Hepatocyte (in vitro differentiated cells): ENCODE measurements around the gene TARBP2. TPM values are rescaled to one million over a fixed set of nuclear protein-coding genes. Genes with fewer than 3 reads are reported as not detected.

Experiments used
- DNase-seq: peaks from one replicate; pipeline ENCODE4 v3.0.0-alpha.2; 2016; ENCODE audit warnings: low spot score
- H2AFZ ChIP-seq: fragments of 200-600 bp; sonication (generic); 2 replicates; pipeline ENCODE4 v1.6.0; 2016; ENCODE audit warnings: antibody characterized with exemption, mild to moderate bottlenecking
- H3K27ac ChIP-seq: fragments of 200-600 bp; sonication (generic); 2 replicates; pipeline ENCODE4 v1.5.1; 2016; ENCODE audit warnings: mild to moderate bottlenecking
- H3K27me3 ChIP-seq: fragments of 200-600 bp; sonication (generic); 2 replicates; pipeline ENCODE4 v1.6.1; 2016
- H3K36me3 ChIP-seq: fragments of 200-600 bp; sonication (generic); replicated peaks from 2 replicates; pipeline ENCODE4 v1.5.1; 2016; ENCODE audit warnings: low read depth; ENCODE audit not compliant: insufficient read depth
- H3K4me1 ChIP-seq: fragments of 200-600 bp; sonication (generic); 2 replicates; pipeline ENCODE4 v1.5.1; 2016; ENCODE audit warnings: mild to moderate bottlenecking, moderate library complexity; ENCODE audit not compliant: insufficient read depth
- H3K4me2 ChIP-seq: fragments of 200-600 bp; sonication (generic); 2 replicates; pipeline ENCODE4 v1.6.0; 2016
- H3K4me3 ChIP-seq: fragments of 200-600 bp; sonication (generic); 2 replicates; pipeline ENCODE4 v1.5.1; 2016; ENCODE audit warnings: mild to moderate bottlenecking
- H3K79me2 ChIP-seq: fragments of 200-600 bp; sonication (generic); 2 replicates; pipeline ENCODE4 v1.6.0; 2017; ENCODE audit warnings: mild to moderate bottlenecking
- H3K9me2 ChIP-seq: fragments of 200-600 bp; sonication (generic); replicated peaks from 2 replicates; pipeline ENCODE4 v1.6.0; 2017; ENCODE audit warnings: mild to moderate bottlenecking; ENCODE audit not compliant: insufficient read depth
- H3K9me3 ChIP-seq: fragments of 200-600 bp; sonication (generic); 2 replicates; pipeline ENCODE4 v1.5.1; 2016; ENCODE audit warnings: low read depth, mild to moderate bottlenecking
- H4K20me1 ChIP-seq: fragments of 200-600 bp; sonication (generic); 2 replicates; pipeline ENCODE4 v1.6.0; 2016; ENCODE audit warnings: mild to moderate bottlenecking; ENCODE audit not compliant: insufficient read depth, poor library complexity, severe bottlenecking
- EZH2 ChIP-seq: fragments of 200-600 bp; sonication (generic); IDR thresholded peaks from 2 replicates; pipeline ENCODE4 v1.6.1; 2016; ENCODE audit warnings: antibody characterized with exemption, mild to moderate bottlenecking, borderline replicate concordance
- EZH2phosphoT487 ChIP-seq: fragments of 200-600 bp; sonication (generic); IDR thresholded peaks from one replicate; pipeline ENCODE4 v1.6.1; 2018; ENCODE audit warnings: antibody characterized with exemption, mild to moderate bottlenecking, low read depth, moderate library complexity; ENCODE audit not compliant: unreplicated experiment, severe bottlenecking
- WGBS: methylation state at CpG from one replicate; pipeline ENCODE4 v1.1.6; 2016; ENCODE audit warnings: low lambda C conversion rate; ENCODE audit errors: missing lambda C conversion rate; 5-methylcytosine and 5-hydroxymethylcytosine counted together
- polyA plus RNA-seq: library from polyadenylated mRNA; unstranded; fragments of >200 nt; fragmentation: Nextera tagmentation; extraction: Ambion mirVana; gene quantifications from 2 replicates; pipeline ENCODE4 v1.2.1, GENCODE V29; 2016
- total RNA-seq: library from RNA; depleted of rRNA; stranded (reverse); fragments of >200 nt; gene quantifications from 2 replicates; pipeline ENCODE4 v1.2.3, GENCODE V29; 2014
- TF ChIP-seq, protein P1 (sequence below): fragments of 200-600 bp; sonication (generic); IDR thresholded peaks from 2 replicates; pipeline ENCODE4 v1.5.1; 2016; ENCODE audit warnings: antibody characterized with exemption, mild to moderate bottlenecking; ENCODE audit not compliant: poor library complexity

TARBP2 gene
- total and polyA plus RNA-seq, 2 experiments from 2014 or later = 39.1 to 88.6 TPM

DNA sequence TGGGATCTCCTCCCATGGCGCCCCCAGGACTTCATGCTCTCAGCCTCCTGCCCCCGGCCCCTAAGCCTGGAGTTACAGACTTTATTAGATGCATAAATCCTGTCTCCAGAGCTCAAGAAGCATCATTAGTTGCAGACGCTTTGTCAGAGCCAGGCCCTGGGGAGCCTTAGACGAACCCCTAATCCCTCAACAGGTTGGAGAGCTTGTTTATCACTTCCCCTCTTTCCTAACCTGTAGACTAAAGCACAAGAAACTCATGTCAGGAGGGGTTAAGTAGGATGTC, 6.5 kb downstream of the TARBP2 start:
- Histone ChIP-seq H3K36me3 (no peaks in the 10 kb centered on the region), H3K27ac (no peak overlapping the region), H2AFZ (no peak overlapping the region), H3K9me3 (no peaks in the 10 kb centered on the region), H3K4me3 (no peak overlapping the region), H3K9me2 (no peaks in the 10 kb centered on the region), H3K4me1 (peaks cover under 1% of the 10 kb centered on the region), H3K79me2 (peaks cover 12% of the 10 kb centered on the region), H4K20me1 (no peaks in the 10 kb centered on the region), H3K4me2 (no peak overlapping the region), H3K27me3 (no peaks in the 10 kb centered on the region)
- TF ChIP-seq EZH2phosphoT487 = no peak
- TF ChIP-seq, protein P1, sequence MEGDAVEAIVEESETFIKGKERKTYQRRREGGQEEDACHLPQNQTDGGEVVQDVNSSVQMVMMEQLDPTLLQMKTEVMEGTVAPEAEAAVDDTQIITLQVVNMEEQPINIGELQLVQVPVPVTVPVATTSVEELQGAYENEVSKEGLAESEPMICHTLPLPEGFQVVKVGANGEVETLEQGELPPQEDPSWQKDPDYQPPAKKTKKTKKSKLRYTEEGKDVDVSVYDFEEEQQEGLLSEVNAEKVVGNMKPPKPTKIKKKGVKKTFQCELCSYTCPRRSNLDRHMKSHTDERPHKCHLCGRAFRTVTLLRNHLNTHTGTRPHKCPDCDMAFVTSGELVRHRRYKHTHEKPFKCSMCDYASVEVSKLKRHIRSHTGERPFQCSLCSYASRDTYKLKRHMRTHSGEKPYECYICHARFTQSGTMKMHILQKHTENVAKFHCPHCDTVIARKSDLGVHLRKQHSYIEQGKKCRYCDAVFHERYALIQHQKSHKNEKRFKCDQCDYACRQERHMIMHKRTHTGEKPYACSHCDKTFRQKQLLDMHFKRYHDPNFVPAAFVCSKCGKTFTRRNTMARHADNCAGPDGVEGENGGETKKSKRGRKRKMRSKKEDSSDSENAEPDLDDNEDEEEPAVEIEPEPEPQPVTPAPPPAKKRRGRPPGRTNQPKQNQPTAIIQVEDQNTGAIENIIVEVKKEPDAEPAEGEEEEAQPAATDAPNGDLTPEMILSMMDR = no peak
- TF ChIP-seq EZH2 = no peak
- DNase-seq = no peak
- WGBS = 79% methylated on average over 4 of the region's 4 CpGs

DNA sequence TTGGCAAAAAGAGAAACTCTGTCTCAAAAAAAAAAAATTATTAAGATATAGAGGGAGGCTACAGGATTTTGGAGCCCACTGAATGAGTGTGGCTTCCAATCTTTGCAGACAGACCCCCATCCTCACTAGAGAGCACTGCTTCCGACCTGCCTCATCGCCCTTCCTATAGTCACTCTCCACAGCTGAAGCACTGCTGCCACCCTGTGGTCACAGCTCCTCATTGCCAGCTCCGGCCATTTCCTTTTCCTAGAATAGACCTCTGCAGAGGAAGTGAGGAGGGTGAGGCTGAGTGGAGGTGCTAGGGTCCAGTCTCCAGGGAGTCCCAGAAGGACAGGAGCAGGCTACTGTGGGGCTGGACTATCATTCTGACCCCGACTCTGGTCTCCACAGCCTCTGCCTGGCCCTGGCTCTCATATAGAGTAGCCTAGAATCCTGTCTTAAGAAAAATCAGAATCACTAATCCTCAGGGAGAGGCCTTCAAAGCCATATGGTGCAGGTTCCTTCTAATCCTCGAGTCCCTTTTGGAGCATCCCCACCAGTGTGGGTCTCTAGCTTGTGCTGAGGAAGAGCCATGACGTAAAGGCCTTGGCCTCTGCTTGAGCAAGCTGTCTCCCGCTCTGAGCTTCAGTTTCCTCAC, 7.6 kb downstream of the TARBP2 start:
- Histone ChIP-seq H3K27me3 (no peaks in the 10 kb centered on the region), H3K9me2 (no peaks in the 10 kb centered on the region), H3K4me3 (no peak overlapping the region), H2AFZ (no peak overlapping the region), H3K79me2 (peaks cover under 1% of the 10 kb centered on the region), H3K36me3 (no peaks in the 10 kb centered on the region), H3K4me1 (no peaks in the 10 kb centered on the region), H4K20me1 (no peaks in the 10 kb centered on the region), H3K4me2 (no peak overlapping the region), H3K9me3 (no peaks in the 10 kb centered on the region), H3K27ac (no peak overlapping the region)
- DNase-seq = peak; percentile 90
- TF ChIP-seq, protein P1 = peak; percentile 97
- no peak for TF ChIP-seq EZH2phosphoT487
- no peak for TF ChIP-seq EZH2
- WGBS = 40% methylated on average over 7 of the region's 7 CpGs

DNA sequence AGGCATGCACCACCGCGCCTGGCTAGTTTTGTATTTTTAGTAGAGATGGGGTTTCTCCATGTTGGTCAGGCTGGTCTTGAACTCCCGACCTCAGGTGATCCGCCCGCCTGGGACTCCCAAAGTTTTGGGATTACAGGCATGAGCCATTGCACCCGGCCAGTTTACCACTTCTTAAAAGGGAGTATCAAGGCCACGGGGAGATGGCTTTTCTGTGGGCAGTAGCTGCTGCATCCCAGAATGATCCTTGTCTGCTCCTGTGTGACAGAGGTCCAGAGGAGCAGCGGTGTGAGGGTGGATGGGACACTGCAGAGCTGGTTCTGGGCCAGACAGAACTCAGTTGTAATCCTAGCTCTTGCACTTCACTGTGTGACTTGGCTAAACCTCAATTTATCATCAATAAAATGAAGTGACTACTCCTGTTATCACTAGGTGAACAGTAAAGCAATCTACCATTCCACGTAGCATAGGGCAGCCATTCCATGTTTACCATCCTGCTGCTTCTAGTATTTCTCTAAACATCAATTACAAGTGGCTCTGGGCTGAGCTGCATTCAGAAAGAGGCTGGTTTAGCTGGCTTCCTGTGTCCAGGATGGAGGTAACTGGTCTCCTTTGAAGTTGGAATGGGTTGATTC, 9.2 kb downstream of the TARBP2 start:
- 94% methylated on average over 9 of the region's 9 CpGs for WGBS
- Histone ChIP-seq H2AFZ (no peak overlapping the region), H3K4me1 (no peaks in the 10 kb centered on the region), H3K36me3 (no peaks in the 10 kb centered on the region), H3K9me3 (no peaks in the 10 kb centered on the region), H3K4me2 (no peak overlapping the region), H4K20me1 (no peaks in the 10 kb centered on the region), H3K27ac (no peak overlapping the region), H3K4me3 (no peak overlapping the region), H3K27me3 (no peaks in the 10 kb centered on the region), H3K79me2 (no peaks in the 10 kb centered on the region), H3K9me2 (no peaks in the 10 kb centered on the region)
- no peak for DNase-seq
- no peak for TF ChIP-seq EZH2phosphoT487

DNA sequence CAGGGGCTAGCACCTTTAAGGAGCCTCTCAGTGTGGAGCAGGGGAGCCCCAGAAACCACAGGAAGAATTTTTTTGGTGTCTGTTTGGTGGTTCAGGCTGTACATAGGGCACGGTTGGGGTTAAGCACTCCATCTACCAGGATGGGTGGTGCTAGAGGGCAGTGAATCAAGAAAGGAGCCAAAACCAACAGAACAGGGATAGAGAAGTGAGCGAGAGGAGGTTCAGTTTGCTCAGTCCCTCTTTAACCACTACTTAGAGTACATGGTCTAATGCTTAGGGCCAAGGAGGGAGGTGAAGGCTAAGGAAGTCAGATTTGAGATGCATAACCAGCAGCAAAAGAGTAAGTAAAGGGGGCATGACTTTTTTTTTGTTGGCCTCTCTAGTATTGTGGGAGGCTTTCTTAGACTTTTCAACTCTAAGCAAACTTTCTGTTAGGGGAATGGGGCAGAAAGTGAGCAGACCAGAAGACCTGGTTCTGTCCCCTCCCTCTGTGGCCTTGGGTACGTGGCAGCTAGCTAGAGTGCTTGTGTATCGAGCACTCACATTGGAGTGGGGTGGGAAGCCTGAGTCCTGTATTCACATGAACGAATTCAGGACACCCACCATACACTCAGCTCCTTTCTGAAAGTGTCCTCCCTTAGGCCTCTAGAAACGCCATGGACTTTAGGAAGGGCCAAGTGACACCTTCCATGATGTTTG, 12.8 kb downstream of the TARBP2 start:
- Histone ChIP-seq H3K27ac (no peak overlapping the region), H4K20me1 (no peaks in the 10 kb centered on the region), H3K4me3 (no peak overlapping the region), H3K4me1 (no peaks in the 10 kb centered on the region), H3K79me2 (no peaks in the 10 kb centered on the region), H2AFZ (no peak overlapping the region), H3K9me2 (no peaks in the 10 kb centered on the region), H3K4me2 (no peak overlapping the region), H3K36me3 (no peaks in the 10 kb centered on the region), H3K27me3 (no peaks in the 10 kb centered on the region), H3K9me3 (no peaks in the 10 kb centered on the region)
- WGBS = 93% methylated on average over 6 of the region's 6 CpGs
- DNase-seq = no peak
- TF ChIP-seq, protein P1 = no peak
- TF ChIP-seq EZH2 = no peak
- TF ChIP-seq EZH2phosphoT487 = no peak
